GM23338 (cell line): Measurements from ENCODE around the gene THSD7A. TPM values are rescaled to one million over a fixed set of nuclear protein-coding genes. Genes with fewer than 3 reads are reported as not detected.

Experiments used
- ATAC-seq: fragments of 200-7000 bp; cut with Tn5 transposase; 3 replicates; pipeline ENCODE4 v1.9.1; 2020
- DNase-seq: peaks from one replicate; pipeline ENCODE4 v3.0.0-alpha.2; 2015; ENCODE audit warnings: low spot score
- H2AFZ ChIP-seq: fragments of 200-600 bp; sonication (generic); 2 replicates; pipeline ENCODE4 v1.8.0; 2016; ENCODE audit warnings: antibody characterized with exemption, mild to moderate bottlenecking, moderate library complexity
- H3F3A ChIP-seq: fragments of 200-600 bp; sonication (generic); replicated peaks from 2 replicates; pipeline ENCODE4 v1.8.0; 2017; ENCODE audit warnings: antibody characterized with exemption, mixed run types, low read depth
- H3K27ac ChIP-seq: fragments of 200-600 bp; sonication (generic); 2 replicates; pipeline ENCODE4 v1.6.1; 2016; ENCODE audit warnings: low read depth
- H3K27me3 ChIP-seq: fragments of 200-600 bp; sonication (generic); 2 replicates; pipeline ENCODE4 v1.8.0; 2016; ENCODE audit warnings: mild to moderate bottlenecking, mixed run types, moderate library complexity; ENCODE audit not compliant: insufficient read depth
- H3K36me3 ChIP-seq: fragments of 200-600 bp; sonication (generic); 2 replicates; pipeline ENCODE4 v1.8.0; 2016; ENCODE audit warnings: mild to moderate bottlenecking; ENCODE audit not compliant: insufficient read depth
- H3K4me1 ChIP-seq: fragments of 200-600 bp; sonication (generic); 2 replicates; pipeline ENCODE4 v1.8.0; 2016; ENCODE audit warnings: mild to moderate bottlenecking, moderate library complexity; ENCODE audit not compliant: insufficient read depth
- H3K4me2 ChIP-seq: fragments of 200-600 bp; sonication (generic); 2 replicates; pipeline ENCODE4 v1.7.1; 2017; ENCODE audit warnings: mixed run types
- H3K4me3 ChIP-seq: fragments of 200-600 bp; sonication (generic); 2 replicates; pipeline ENCODE4 v1.6.1; 2016; ENCODE audit warnings: mixed run types
- H3K79me2 ChIP-seq: fragments of 200-600 bp; sonication (generic); replicated peaks from 2 replicates; pipeline ENCODE4 v1.8.0; 2017; ENCODE audit warnings: mild to moderate bottlenecking; ENCODE audit not compliant: insufficient read depth
- H3K9me2 ChIP-seq: fragments of 200-600 bp; sonication (generic); 2 replicates; pipeline ENCODE4 v1.8.0; 2017; ENCODE audit not compliant: insufficient read depth
- H4K20me1 ChIP-seq: fragments of 200-600 bp; sonication (generic); replicated peaks from 2 replicates; pipeline ENCODE4 v1.8.0; 2017; ENCODE audit warnings: mild to moderate bottlenecking; ENCODE audit not compliant: insufficient read depth
- H3K27ac Mint-ChIP-seq: 2 replicates; pipeline ENCODE4 v1.8.0; 2020; ENCODE audit warnings: inconsistent platforms, mild to moderate bottlenecking, moderate library complexity, mixed read lengths
- H3K27me3 Mint-ChIP-seq: 3 replicates; pipeline ENCODE4 v1.8.0; 2022; ENCODE audit warnings: low read depth, mild to moderate bottlenecking, moderate library complexity, mixed read lengths, inconsistent platforms; ENCODE audit not compliant: insufficient read depth, poor library complexity
- H3K36me3 Mint-ChIP-seq: 3 replicates; pipeline ENCODE4 v1.8.0; 2021; ENCODE audit warnings: low read depth, mild to moderate bottlenecking, inconsistent platforms, moderate library complexity, mixed read lengths
- H3K4me1 Mint-ChIP-seq: 3 replicates; pipeline ENCODE4 v1.8.0; 2020; ENCODE audit warnings: mild to moderate bottlenecking, inconsistent platforms, mixed read lengths
- H3K4me3 Mint-ChIP-seq: 3 replicates; pipeline ENCODE4 v1.8.0; 2021; ENCODE audit warnings: moderate library complexity, mild to moderate bottlenecking, inconsistent platforms, mixed read lengths
- H3K9me3 Mint-ChIP-seq: 3 replicates; pipeline ENCODE4 v1.8.0; 2020; ENCODE audit warnings: moderate library complexity, mild to moderate bottlenecking, inconsistent platforms, mixed read lengths
- CREB1 ChIP-seq: fragments of 250-450 bp; sonication (Bioruptor Pico); IDR thresholded peaks from 2 replicates; pipeline ENCODE4 v1.5.0; 2020; ENCODE audit warnings: low read depth, mild to moderate bottlenecking, moderate library complexity
- JUNB ChIP-seq: IDR thresholded peaks from one replicate; pipeline ENCODE4 v1.6.1; 2016; ENCODE audit warnings: antibody characterized with exemption; ENCODE audit not compliant: unreplicated experiment
- REST ChIP-seq: IDR thresholded peaks from one replicate; pipeline ENCODE4 v1.6.1; 2018; ENCODE audit warnings: antibody characterized with exemption; ENCODE audit not compliant: unreplicated experiment
- ZNF331 ChIP-seq: fragments of 250-450 bp; sonication (Bioruptor Pico); IDR thresholded peaks from 2 replicates; pipeline ENCODE4 v1.5.0; 2020; ENCODE audit warnings: low read depth, mild to moderate bottlenecking, moderate library complexity
- ZNF462 ChIP-seq: fragments of 250-450 bp; sonication (Bioruptor Pico); IDR thresholded peaks from 2 replicates; pipeline ENCODE4 v1.5.0; 2020; ENCODE audit warnings: mild to moderate bottlenecking, moderate library complexity
- polyA plus RNA-seq: library from polyadenylated mRNA; unstranded; fragments of >200 nt; fragmentation: Nextera tagmentation; extraction: Ambion mirVana; gene quantifications from 2 replicates; pipeline ENCODE4 v1.2.1, GENCODE V29; 2016
- total RNA-seq: library from RNA; depleted of rRNA; stranded (reverse); fragments of >200 nt; shearing (Covaris generic); gene quantifications from 2 replicates; pipeline ENCODE4 v1.2.3, GENCODE V29; 2014
- TF ChIP-seq, protein P1 (sequence below): IDR thresholded peaks from 2 replicates; pipeline ENCODE4 v1.6.1; 2016; ENCODE audit warnings: antibody characterized with exemption

THSD7A gene
- total and polyA plus RNA-seq, 2 experiments from 2014 or later = 1.3 to 2.1 TPM

- Histone ChIP-seq H3K27me3 (no peaks in the 10 kb centered on the region), H3K4me1 (no peaks in the 10 kb centered on the region), H2AFZ (no peak overlapping the region), H3K79me2 (no peaks in the 10 kb centered on the region), H3K27ac (no peak overlapping the region), H3K4me2 (no peak overlapping the region), H3F3A (no peaks in the 10 kb centered on the region), H3K9me2 (no peaks in the 10 kb centered on the region), H3K36me3 (no peaks in the 10 kb centered on the region), H3K4me3 (no peak overlapping the region), H4K20me1 (no peaks in the 10 kb centered on the region)
- Mint-ChIP-seq H3K36me3 (no peaks in the 10 kb centered on the region), H3K9me3 (no peaks in the 10 kb centered on the region), H3K4me1 (peaks cover 9% of the 10 kb centered on the region; the same call in 2 of the 3 replicates), H3K27me3 (no peaks in the 10 kb centered on the region), H3K27ac (no peak overlapping the region), H3K4me3 (no peak overlapping the region)
- ATAC-seq (no peak), DNase-seq (no peak)
- TF ChIP-seq ZNF462 (CRISPR knock-in tag) = no peak
- TF ChIP-seq CREB1 = no peak
- no peak for TF ChIP-seq REST
- no peak for TF ChIP-seq JUNB
- no peak for TF ChIP-seq ZNF331 (CRISPR knock-in tag)
- TF ChIP-seq, protein P1, sequence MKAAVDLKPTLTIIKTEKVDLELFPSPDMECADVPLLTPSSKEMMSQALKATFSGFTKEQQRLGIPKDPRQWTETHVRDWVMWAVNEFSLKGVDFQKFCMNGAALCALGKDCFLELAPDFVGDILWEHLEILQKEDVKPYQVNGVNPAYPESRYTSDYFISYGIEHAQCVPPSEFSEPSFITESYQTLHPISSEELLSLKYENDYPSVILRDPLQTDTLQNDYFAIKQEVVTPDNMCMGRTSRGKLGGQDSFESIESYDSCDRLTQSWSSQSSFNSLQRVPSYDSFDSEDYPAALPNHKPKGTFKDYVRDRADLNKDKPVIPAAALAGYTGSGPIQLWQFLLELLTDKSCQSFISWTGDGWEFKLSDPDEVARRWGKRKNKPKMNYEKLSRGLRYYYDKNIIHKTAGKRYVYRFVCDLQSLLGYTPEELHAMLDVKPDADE = no peak
Observed at GRCh38 chr7:11699666-11700065, 132.3 kb downstream of the THSD7A start.
